Measurements from ENCODE around the gene GLT8D2. TPM values are rescaled to one million over a fixed set of nuclear protein-coding genes. Genes with fewer than 3 reads are reported as not detected.

GLT8D2 gene
- total RNA-seq, 5 donors from 2014 or later (not counting 1 experiment from before 2014, with no cell fraction given) = 0.29 TPM; not detected in 4

GRCh38 chr12:103965255-103965589 is 84.8 kb downstream of the GLT8D2 start:
- H3K4me3 ChIP-seq (ENCODE audit: control insufficient read depth in 1 of 2, extremely low read depth in 1 of 2, low read length in 1 of 2) = peak overlapping the region; percentile 68 to 86
- POLR2A ChIA-PET = interaction anchor here (0.5 to 3.0 kb wide), 11 partner anchors 9 to 1883 kb away, joined by 3 to 54 read pairs (median 4); partner anchors contain the start of genes HSP90B1 (in 1 of the 2) and NFYB (in 1 of the 2)
- peak overlapping the region; percentile 99 for H3K27ac Mint-ChIP-seq

GRCh38 chr12:103964805-103965204 is 85.2 kb downstream of the GLT8D2 start:
- no peaks in the 10 kb centered on the region for H3K9me3 ChIP-seq
- H3K27me3 ChIP-seq (replicated peaks in 1 of 2; ENCODE audit: control insufficient read depth in 2 of 2, extremely low read depth in 1 of 2, insufficient read depth in 2 of 2, low read length in 1 of 2) = no peaks in the 10 kb centered on the region
- H3K4me3 ChIP-seq (ENCODE audit: control insufficient read depth in 1 of 2, extremely low read depth in 1 of 2, low read length in 1 of 2) = peak overlapping the region; percentile 68 to 86
- Mint-ChIP-seq H3K36me3 (peaks cover 11% of the 10 kb centered on the region), H3K27ac (peak overlapping the region; percentile 99), H3K4me1 (peaks cover 49 to 63% (median 62%) of the 10 kb centered on the region in 3 donors), H3K9me3 (no peaks in the 10 kb centered on the region), H3K27me3 (no peaks in the 10 kb centered on the region), H3K4me3 (peak overlapping the region; percentile 86 to 97 (median 97))
- no peak for ATAC-seq (replicated peaks in 1 of 4)
- H3K36me3 ChIP-seq (ENCODE audit: control insufficient read depth in 2 of 2, extremely low read depth in 1 of 2, insufficient read depth in 1 of 2, low read length in 1 of 2) = peaks cover 0 to 2% of the 10 kb centered on the region in 2 donors
- DNase-seq = no peak
- no CpG with 5 or more reads among the region's 3 CpGs for WGBS (ENCODE audit: insufficient coverage)
- CTCF ChIA-PET = interaction anchor here in 1 of 2 donors (1.0 to 2.0 kb wide), 3 partner anchors 8 to 144 kb away, joined by 3 to 23 read pairs (median 8); partner anchors contain the start of gene HSP90B1
- peaks cover 16 to 31% of the 10 kb centered on the region in 2 experiments for H3K4me1 ChIP-seq (ENCODE audit: control insufficient read depth in 1 of 2, extremely low read depth in 1 of 2, insufficient read depth in 2 of 2, low read length in 2 of 2)
- H3K27ac ChIP-seq (ENCODE audit: low read length) = peak overlapping the region; percentile 92
- POLR2A ChIA-PET = interaction anchor here (0.5 to 3.0 kb wide), 10 partner anchors 8 to 173 kb away, joined by 3 to 54 read pairs (median 4); partner anchors contain the start of genes HSP90B1 (in 1 of the 2) and NFYB (in 1 of the 2)

More at GRCh38 chr12:103965255-103965589, 84.8 kb downstream of the GLT8D2 start:
- 5% methylated on average over 5 of the region's 11 CpGs for WGBS (ENCODE audit: insufficient coverage)
- Histone ChIP-seq H3K9me3 (no peaks in the 10 kb centered on the region), H3K36me3 (ENCODE audit: control insufficient read depth in 2 of 2, extremely low read depth in 1 of 2, insufficient read depth in 1 of 2, low read length in 1 of 2) (peaks cover 0 to 2% of the 10 kb centered on the region in 2 donors), H3K4me1 (ENCODE audit: control insufficient read depth in 1 of 2, extremely low read depth in 1 of 2, insufficient read depth in 2 of 2, low read length in 2 of 2) (peaks cover 16 to 35% of the 10 kb centered on the region in 2 experiments), H3K27ac (ENCODE audit: low read length) (peak overlapping the region; percentile 92), H3K27me3 (replicated peaks in 1 of 2; ENCODE audit: control insufficient read depth in 2 of 2, extremely low read depth in 1 of 2, insufficient read depth in 2 of 2, low read length in 1 of 2) (no peaks in the 10 kb centered on the region)
- no peak for DNase-seq
- Mint-ChIP-seq H3K9me3 (no peaks in the 10 kb centered on the region), H3K4me1 (peaks cover 53 to 67% (median 66%) of the 10 kb centered on the region in 3 donors), H3K27me3 (no peaks in the 10 kb centered on the region), H3K4me3 (peak overlapping the region; percentile 86 to 97 (median 97)), H3K36me3 (peaks cover 11% of the 10 kb centered on the region)
- CTCF ChIA-PET = interaction anchor here in 1 of 2 donors (0.7 to 2.2 kb wide), 6 partner anchors 8 to 144 kb away, joined by 3 to 23 read pairs (median 6); partner anchors contain the start of gene HSP90B1
- ATAC-seq (replicated peaks in 1 of 4) = no peak

- Mint-ChIP-seq H3K4me3 (no peak overlapping the region), H3K4me1 (peaks cover 28 to 44% (median 40%) of the 10 kb centered on the region in 3 donors), H3K27ac (peak overlapping the region in 1 of 2 donors; percentile 58), H3K27me3 (no peaks in the 10 kb centered on the region), H3K36me3 (no peaks in the 10 kb centered on the region), H3K9me3 (no peaks in the 10 kb centered on the region)
- Histone ChIP-seq H3K9me3 (no peaks in the 10 kb centered on the region), H3K27me3 (replicated peaks in 1 of 2; ENCODE audit: control insufficient read depth in 2 of 2, extremely low read depth in 1 of 2, insufficient read depth in 2 of 2, low read length in 1 of 2) (no peaks in the 10 kb centered on the region), H3K36me3 (ENCODE audit: control insufficient read depth in 2 of 2, extremely low read depth in 1 of 2, insufficient read depth in 1 of 2, low read length in 1 of 2) (no peaks in the 10 kb centered on the region), H3K4me1 (ENCODE audit: control insufficient read depth in 1 of 2, extremely low read depth in 1 of 2, insufficient read depth in 2 of 2, low read length in 2 of 2) (peaks cover 14 to 27% of the 10 kb centered on the region in 2 experiments), H3K27ac (ENCODE audit: low read length) (no peak overlapping the region), H3K4me3 (ENCODE audit: control insufficient read depth in 1 of 2, extremely low read depth in 1 of 2, low read length in 1 of 2) (no peak overlapping the region)
- ChIA-PET POLR2A (interaction anchor here in 1 of 2 donors (0.7 kb wide), 1 partner anchor 499 kb away, joined by 3 read pairs; no protein-coding TSS in a partner anchor), CTCF (interaction anchor here in 1 of 2 donors (1.0 kb wide), 1 partner anchor 14 kb away, joined by 3 read pairs; no protein-coding TSS in a partner anchor)
- WGBS (ENCODE audit: insufficient coverage) = no CpG with 5 or more reads among the region's 1 CpG
- ATAC-seq (replicated peaks in 1 of 4) (no peak), DNase-seq (no peak)
Observed at GRCh38 chr12:103962493-103962892, 87.5 kb downstream of the GLT8D2 start.

- Histone ChIP-seq H3K27ac (ENCODE audit: low read length) (no peak overlapping the region), H3K4me1 (ENCODE audit: control insufficient read depth in 1 of 2, extremely low read depth in 1 of 2, insufficient read depth in 2 of 2, low read length in 2 of 2) (peaks cover 7 to 28% of the 10 kb centered on the region in 2 experiments), H3K4me3 (ENCODE audit: control insufficient read depth in 1 of 2, extremely low read depth in 1 of 2, low read length in 1 of 2) (no peak overlapping the region), H3K27me3 (replicated peaks in 1 of 2; ENCODE audit: control insufficient read depth in 2 of 2, extremely low read depth in 1 of 2, insufficient read depth in 2 of 2, low read length in 1 of 2) (no peaks in the 10 kb centered on the region), H3K9me3 (no peaks in the 10 kb centered on the region), H3K36me3 (ENCODE audit: control insufficient read depth in 2 of 2, extremely low read depth in 1 of 2, insufficient read depth in 1 of 2, low read length in 1 of 2) (no peaks in the 10 kb centered on the region)
- DNase-seq = no peak
- CTCF ChIA-PET = no interaction called here
- H3K9me3 Mint-ChIP-seq = no peaks in the 10 kb centered on the region
- peaks cover 32 to 42% (median 38%) of the 10 kb centered on the region in 3 donors for H3K4me1 Mint-ChIP-seq
- H3K27ac Mint-ChIP-seq = no peak overlapping the region
- H3K4me3 Mint-ChIP-seq = no peak overlapping the region
- POLR2A ChIA-PET = no interaction called here
- WGBS (ENCODE audit: insufficient coverage) = 73% methylated on average over 2 of the region's 7 CpGs
- H3K36me3 Mint-ChIP-seq = no peaks in the 10 kb centered on the region
- ATAC-seq (replicated peaks in 1 of 4) = no peak
- no peaks in the 10 kb centered on the region for H3K27me3 Mint-ChIP-seq
Observed at GRCh38 chr12:103960616-103961227, 89.3 kb downstream of the GLT8D2 start.

DNA sequence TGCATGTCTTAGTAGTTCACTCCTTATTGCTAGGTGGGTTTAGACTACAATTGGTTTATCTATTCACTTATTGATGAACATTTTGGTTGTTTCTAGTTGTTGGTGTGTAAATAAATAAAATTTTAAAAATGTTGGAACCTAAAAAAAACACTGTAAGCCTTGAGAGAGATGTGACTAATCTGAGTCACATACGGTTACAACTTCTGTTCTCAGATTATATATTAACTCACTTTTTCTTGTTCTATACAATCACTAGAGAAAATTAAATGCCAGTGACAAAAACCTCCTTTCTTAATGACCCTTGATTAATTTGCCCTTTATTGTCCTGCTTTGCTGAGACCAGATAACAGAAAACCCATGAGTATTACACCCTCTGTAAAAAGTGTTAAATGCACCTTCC is 91.4 kb downstream of the GLT8D2 start:
- H3K9me3 Mint-ChIP-seq = no peaks in the 10 kb centered on the region
- H3K4me3 ChIP-seq (ENCODE audit: control insufficient read depth in 1 of 2, extremely low read depth in 1 of 2, low read length in 1 of 2) = no peak overlapping the region
- H3K36me3 ChIP-seq (ENCODE audit: control insufficient read depth in 2 of 2, extremely low read depth in 1 of 2, insufficient read depth in 1 of 2, low read length in 1 of 2) = peaks cover 0 to 8% of the 10 kb centered on the region in 2 donors
- ATAC-seq (replicated peaks in 1 of 4) (no peak), DNase-seq (no peak)
- H3K27ac Mint-ChIP-seq = peak overlapping the region in 1 of 2 donors; percentile 44
- ChIA-PET CTCF (no interaction called here), POLR2A (no interaction called here)
- H3K4me3 Mint-ChIP-seq = peak overlapping the region in 2 of 3 donors; percentile 18 to 29
- no peaks in the 10 kb centered on the region for H3K9me3 ChIP-seq
- H3K4me1 ChIP-seq (ENCODE audit: control insufficient read depth in 1 of 2, extremely low read depth in 1 of 2, insufficient read depth in 2 of 2, low read length in 2 of 2) = peaks cover 4 to 21% of the 10 kb centered on the region in 2 experiments
- H3K27me3 Mint-ChIP-seq = no peaks in the 10 kb centered on the region
- H3K4me1 Mint-ChIP-seq = peaks cover 34 to 42% (median 35%) of the 10 kb centered on the region in 3 donors
- no peaks in the 10 kb centered on the region for H3K27me3 ChIP-seq (replicated peaks in 1 of 2; ENCODE audit: control insufficient read depth in 2 of 2, extremely low read depth in 1 of 2, insufficient read depth in 2 of 2, low read length in 1 of 2)
- WGBS (ENCODE audit: insufficient coverage) = no CpG with 5 or more reads among the region's 1 CpG
- no peak overlapping the region for H3K27ac ChIP-seq (ENCODE audit: low read length)
- peaks cover 5% of the 10 kb centered on the region for H3K36me3 Mint-ChIP-seq

DNA sequence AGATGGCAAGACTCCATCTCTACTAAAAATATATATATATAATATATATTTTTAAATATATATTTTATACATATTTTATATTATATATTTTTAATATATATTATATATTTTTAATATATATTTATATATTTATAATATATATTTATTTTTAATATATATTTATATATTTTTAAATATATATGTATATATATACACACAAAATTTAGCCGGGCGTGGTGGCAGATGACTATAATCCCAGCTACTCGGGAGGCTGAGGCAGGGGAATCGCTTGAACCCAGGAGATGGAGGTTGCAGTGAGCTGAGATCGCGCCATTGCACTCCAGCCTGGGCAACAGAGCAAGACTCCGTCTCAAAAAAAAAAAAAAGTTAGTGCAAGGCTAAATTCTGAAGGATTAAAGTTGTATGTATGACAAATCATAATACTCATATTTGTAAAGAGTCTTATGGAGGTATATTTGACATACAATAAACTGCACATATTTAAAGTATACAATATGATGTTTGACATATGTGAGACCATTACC is 92.1 kb downstream of the GLT8D2 start:
- Histone ChIP-seq H3K4me1 (ENCODE audit: control insufficient read depth in 1 of 2, extremely low read depth in 1 of 2, insufficient read depth in 2 of 2, low read length in 2 of 2) (peaks cover 4 to 21% of the 10 kb centered on the region in 2 experiments), H3K36me3 (ENCODE audit: control insufficient read depth in 2 of 2, extremely low read depth in 1 of 2, insufficient read depth in 1 of 2, low read length in 1 of 2) (peaks cover 0 to 15% of the 10 kb centered on the region in 2 donors), H3K27ac (ENCODE audit: low read length) (peak overlapping the region; percentile 72), H3K4me3 (ENCODE audit: control insufficient read depth in 1 of 2, extremely low read depth in 1 of 2, low read length in 1 of 2) (peak overlapping the region in 1 of 2 donors; percentile 72), H3K9me3 (no peaks in the 10 kb centered on the region), H3K27me3 (replicated peaks in 1 of 2; ENCODE audit: control insufficient read depth in 2 of 2, extremely low read depth in 1 of 2, insufficient read depth in 2 of 2, low read length in 1 of 2) (no peaks in the 10 kb centered on the region)
- ATAC-seq (replicated peaks in 1 of 4) = no peak
- no peak for DNase-seq
- Mint-ChIP-seq H3K4me1 (peaks cover 32 to 42% (median 41%) of the 10 kb centered on the region in 3 donors), H3K36me3 (peaks cover 9% of the 10 kb centered on the region), H3K27me3 (no peaks in the 10 kb centered on the region), H3K4me3 (peak overlapping the region; percentile 97 to 98 (median 98)), H3K9me3 (no peaks in the 10 kb centered on the region), H3K27ac (peak overlapping the region; percentile 98 to 99)
- WGBS (ENCODE audit: insufficient coverage) = no CpG with 5 or more reads among the region's 7 CpGs
- CTCF ChIA-PET = interaction anchor here (0.7 to 2.0 kb wide), 2 partner anchors 15 to 28 kb away, joined by 6 to 11 read pairs; partner anchors contain the start of gene HSP90B1 (in 1 of the 2)
- POLR2A ChIA-PET = no interaction called here
